ENCODE data around the gene PNPLA7. TPM values are rescaled to one million over a fixed set of nuclear protein-coding genes. Genes with fewer than 3 reads are reported as not detected.
"Not testable (repeated sequence)": the region's sequence is repeated elsewhere in the genome, so short reads cannot be mapped to it uniquely, and the experiment has no call there.

Gene PNPLA7
- total and polyA plus RNA-seq, 10 donors, result 5.1 to 22.7 (median 10.7) TPM

GRCh38 chr9:137556069-137556838 is 6.1 kb upstream of the PNPLA7 start:
- no peaks in the 10 kb centered on the region for H3K27me3 ChIP-seq (replicated peaks in 1 of 7)
- no peaks in the 10 kb centered on the region for H3K9me3 ChIP-seq
- DNase-seq, result no peak
- no peak overlapping the region for H3K4me3 ChIP-seq
- H3K36me3 ChIP-seq, result peaks cover 0 to 80% (median 48%) of the 10 kb centered on the region in 6 donors
- intact Hi-C loops (cut with DNase I; ENCODE audit: low total_unique reads), result no loop called here
- H3K4me1 ChIP-seq, result peaks cover 4 to 17% (median 8%) of the 10 kb centered on the region in 6 donors
- 90 to 93% (median 92%) methylated on average over 23 to 24 of the region's 24 CpGs for WGBS, 5 donors
- H3K27ac ChIP-seq, result no peak overlapping the region
- TF ChIP-seq POLR2AphosphoS5 (IDR thresholded peaks at IDR 0.05) (peak in 1 of 3 donors; percentile 36), CTCF (IDR thresholded peaks at IDR 0.05 in 8 of 11, conservative IDR thresholded peaks at IDR 0.05 in 3 of 11) (no peak), POLR2A (IDR thresholded peaks at IDR 0.05) (no peak)

- 93 to 98% (median 95%) methylated on average over 9 to 10 of the region's 10 CpGs for WGBS, 5 donors
- no peak overlapping the region for H3K4me3 ChIP-seq
- no peak for TF ChIP-seq POLR2AphosphoS5 (IDR thresholded peaks at IDR 0.05)
- no peak for TF ChIP-seq CTCF (IDR thresholded peaks at IDR 0.05 in 8 of 11, conservative IDR thresholded peaks at IDR 0.05 in 3 of 11)
- TF ChIP-seq POLR2A (IDR thresholded peaks at IDR 0.05), result no peak
- no peaks in the 10 kb centered on the region for H3K27me3 ChIP-seq (replicated peaks in 1 of 7)
- no peaks in the 10 kb centered on the region for H3K9me3 ChIP-seq
- peaks cover 0 to 70% (median 46%) of the 10 kb centered on the region in 6 donors for H3K36me3 ChIP-seq
- intact Hi-C loops (cut with DNase I; ENCODE audit: low total_unique reads), result no loop called here
- no peak overlapping the region for H3K27ac ChIP-seq
- DNase-seq, result no peak
- H3K4me1 ChIP-seq, result peaks cover 5 to 24% (median 10%) of the 10 kb centered on the region in 6 donors
Observed at GRCh38 chr9:137555179-137555578, 5.0 kb upstream of the PNPLA7 start.

- intact Hi-C loops (cut with DNase I; ENCODE audit: low total_unique reads), result no loop called here
- no peaks in the 10 kb centered on the region for H3K27me3 ChIP-seq (replicated peaks in 1 of 7)
- no peak for DNase-seq
- H3K4me1 ChIP-seq, result peaks cover 11 to 32% (median 18%) of the 10 kb centered on the region in 6 donors
- 84 to 100% (median 96%) methylated on average over 1 of the region's 1 CpG for WGBS, 5 donors
- H3K9me3 ChIP-seq, result no peaks in the 10 kb centered on the region
- H3K4me3 ChIP-seq, result no peak overlapping the region
- H3K27ac ChIP-seq, result no peak overlapping the region
- TF ChIP-seq POLR2AphosphoS5 (IDR thresholded peaks at IDR 0.05), result no peak
- H3K36me3 ChIP-seq, result peaks cover 0 to 62% (median 40%) of the 10 kb centered on the region in 6 donors
Observed at GRCh38 chr9:137554349-137554748, 4.1 kb upstream of the PNPLA7 start.

GRCh38 chr9:137553654-137554053 is 3.5 kb upstream of the PNPLA7 start:
- intact Hi-C loops (cut with DNase I; ENCODE audit: low total_unique reads); H3K27me3 ChIP-seq (replicated peaks in 1 of 7); H3K4me3 ChIP-seq; H3K9me3 ChIP-seq; DNase-seq; H3K27ac ChIP-seq: not testable (repeated sequence)
- WGBS, 5 donors, result 91 to 98% (median 92%) methylated on average over 10 of the region's 10 CpGs
- Histone ChIP-seq H3K4me1 (peaks cover 11 to 39% (median 25%) of the 10 kb centered on the region in 6 donors), H3K36me3 (peaks cover 0 to 55% (median 38%) of the 10 kb centered on the region in 6 donors)

DNA sequence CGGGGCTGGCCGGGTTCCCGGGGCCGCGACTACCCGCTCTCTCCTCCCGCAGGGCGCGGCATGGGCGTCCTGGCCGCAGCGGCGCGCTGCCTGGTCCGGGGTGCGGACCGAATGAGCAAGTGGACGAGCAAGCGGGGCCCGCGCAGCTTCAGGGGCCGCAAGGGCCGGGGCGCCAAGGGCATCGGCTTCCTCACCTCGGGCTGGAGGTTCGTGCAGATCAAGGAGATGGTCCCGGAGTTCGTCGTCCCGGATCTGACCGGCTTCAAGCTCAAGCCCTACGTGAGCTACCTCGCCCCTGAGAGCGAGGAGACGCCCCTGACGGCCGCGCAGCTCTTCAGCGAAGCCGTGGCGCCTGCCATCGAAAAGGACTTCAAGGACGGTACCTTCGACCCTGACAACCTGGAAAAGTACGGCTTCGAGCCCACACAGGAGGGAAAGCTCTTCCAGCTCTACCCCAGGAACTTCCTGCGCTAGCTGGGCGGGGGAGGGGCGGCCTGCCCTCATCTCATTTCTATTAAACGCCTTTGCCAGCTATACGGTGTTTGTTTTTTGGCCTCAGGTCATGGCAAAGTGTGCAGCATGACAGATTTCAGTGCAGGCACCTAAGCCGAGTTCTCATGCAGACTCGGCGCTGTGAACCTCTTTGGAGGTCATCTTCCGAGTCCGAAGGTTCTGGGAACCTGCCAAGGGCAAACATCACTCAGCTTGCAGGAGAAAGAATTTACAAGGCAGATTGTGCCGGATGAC is 2.0 kb upstream of the PNPLA7 start:
- 12 to 28% (median 13%) methylated on average over 28 to 58 of the region's 58 CpGs for WGBS, 5 donors
- no peaks in the 10 kb centered on the region for H3K27me3 ChIP-seq (replicated peaks in 1 of 7)
- intact Hi-C loops (cut with DNase I; ENCODE audit: low total_unique reads), result no loop called here
- peaks cover 0 to 41% (median 23%) of the 10 kb centered on the region in 6 donors for H3K36me3 ChIP-seq
- no peak for DNase-seq
- no peaks in the 10 kb centered on the region for H3K9me3 ChIP-seq
- H3K4me3 ChIP-seq, result peak overlapping the region; percentile 81 to 98 (median 92)
- H3K27ac ChIP-seq, result peak overlapping the region; percentile 72 to 93 (median 91)
- TF ChIP-seq CTCF (IDR thresholded peaks at IDR 0.05 in 8 of 11, conservative IDR thresholded peaks at IDR 0.05 in 3 of 11) (no peak), POLR2A (IDR thresholded peaks at IDR 0.05) (no peak), POLR2AphosphoS5 (IDR thresholded peaks at IDR 0.05) (no peak)
- peaks cover 15 to 54% (median 27%) of the 10 kb centered on the region in 6 donors for H3K4me1 ChIP-seq

Data from spleen (tissue), 11 donors.